ENCODE data around the gene GABRD. TPM values are rescaled to one million over a fixed set of nuclear protein-coding genes. Genes with fewer than 3 reads are reported as not detected.

GABRD gene
- total and polyA plus RNA-seq, 2 donors (not counting 3 experiments of a cell fraction or from before 2014, with no cell fraction given), result not detected

- Histone ChIP-seq H3K36me3 (ENCODE audit: control insufficient read depth in 2 of 2, extremely low read depth in 1 of 2, insufficient read depth in 2 of 2, low read length in 2 of 2) (no peaks in the 10 kb centered on the region), H3K4me2 (ENCODE audit: insufficient read depth, low read length) (no peak overlapping the region)
These were observed 40.3 kb downstream of the GABRD start for GRCh38 chr1:2059290-2059953.

More at GRCh38 chr1:2059290-2059953, 40.3 kb downstream of the GABRD start:
- Histone ChIP-seq H3K9me1 (replicated peaks; ENCODE audit: control insufficient read depth, extremely low read depth, insufficient read depth, low read length) (no peaks in the 10 kb centered on the region), H4K20me1 (replicated peaks; ENCODE audit: control insufficient read depth, extremely low read depth, insufficient read depth, low read length) (no peaks in the 10 kb centered on the region), H2AFZ (ENCODE audit: low read depth, low read length) (no peak overlapping the region), H3K9me3 (replicated peaks; ENCODE audit: control insufficient read depth, insufficient read depth, low read length) (no peaks in the 10 kb centered on the region), H3K27me3 (ENCODE audit: control insufficient read depth in 2 of 2, insufficient read depth in 2 of 2, low read length in 2 of 2) (no peaks in the 10 kb centered on the region), H3K79me2 (ENCODE audit: control insufficient read depth, insufficient read depth, low read length) (no peaks in the 10 kb centered on the region), H3K9ac (replicated peaks; ENCODE audit: extremely low read depth, insufficient read depth, low read length) (no peak overlapping the region), H3K4me1 (ENCODE audit: control insufficient read depth, extremely low read depth, insufficient read depth, low read length) (no peaks in the 10 kb centered on the region), H3K27ac (ENCODE audit: insufficient read depth, low read depth, low read length) (no peak overlapping the region), H3K4me3 (replicated peaks in 1 of 3; ENCODE audit: insufficient read depth in 1 of 3, low read depth in 1 of 3, low read length in 3 of 3) (no peak overlapping the region)
- dilution Hi-C loops (cut with MboI; ENCODE audit: extremely low pct_ligation_motif_present, low sequenced_read_pairs) (no loop called here), intact Hi-C loops (cut with micrococcal nuclease) (no loop called here)
- TF ChIP-seq JUN (IDR thresholded peaks at IDR 0.05; ENCODE audit: borderline replicate concordance, insufficient read depth, insufficient read length, low read depth), result no peak
- TF ChIP-seq CTCF (IDR thresholded peaks at IDR 0.05; ENCODE audit: extremely low read depth in 1 of 2, insufficient read depth in 1 of 2, low read depth in 1 of 2, low read length in 2 of 2), result no peak
- TF ChIP-seq FOS (IDR thresholded peaks at IDR 0.05; ENCODE audit: borderline replicate concordance, insufficient read depth, low read length), result no peak
- no peak for TF ChIP-seq POLR2A (IDR thresholded peaks at IDR 0.05; ENCODE audit: low read depth, low read length)
- TF ChIP-seq EZH2 (IDR thresholded peaks at IDR 0.05; ENCODE audit: borderline replicate concordance, low read depth, low read length, severe bottlenecking), result no peak
- TF ChIP-seq MAX (IDR thresholded peaks at IDR 0.05; ENCODE audit: insufficient read depth, insufficient read length), result no peak
- TF ChIP-seq POLR2AphosphoS5 (IDR thresholded peaks at IDR 0.05; ENCODE audit: insufficient read depth, low read depth, low read length), result no peak
- no peak for TF ChIP-seq MYC (IDR thresholded peaks at IDR 0.05; ENCODE audit: low read depth, low read length)
- no peak for TF ChIP-seq GATA2 (IDR thresholded peaks at IDR 0.05; ENCODE audit: insufficient read depth, insufficient read length, low read depth, low read length)
- BruUV-seq (replicated peaks), result no TSS peak
- FAIRE-seq, result no peak
- no peak for DNase-seq (ENCODE audit: low read depth, low spot score)
- ChIA-PET POLR2A (no interaction called here), CTCF (interaction anchor here (1.1 kb wide), 1 partner anchor 15 kb away, joined by 4 read pairs; no protein-coding TSS in a partner anchor)

Measured in endothelial cell of umbilical vein (primary cell).